Stomach (tissue), 4 donors: ENCODE data around the gene PLPP2.

Source experiments
- CTCF ChIP-seq, 7 experiments: fragments of 450-650 bp in 4 of 7; fragments of 200-600 bp in 3 of 7; sonication (generic) in 3 of 7; IDR thresholded peaks; one replicate each; pipeline ENCODE4 v1.5.1; 2016 to 2019; ENCODE audit warnings: antibody characterized with exemption in 7 of 7, control low read depth in 2 of 7, mild to moderate bottlenecking in 1 of 7
- EP300 ChIP-seq: sonication (generic); formaldehyde crosslinking; IDR thresholded peaks from one replicate; pipeline ENCODE4 v1.6.1; 2017; ENCODE audit warnings: antibody characterized with exemption
- POLR2A ChIP-seq, 4 donors: fragments of 450-650 bp; IDR thresholded peaks; one replicate each; pipeline ENCODE4 v1.6.1; 2016; ENCODE audit warnings: antibody characterized with exemption in 4 of 4, control low read depth in 2 of 4, mild to moderate bottlenecking in 1 of 4, moderate library complexity in 1 of 4
- POLR2AphosphoS5 ChIP-seq, 3 donors: sonication (generic); formaldehyde crosslinking; IDR thresholded peaks; one replicate each; pipeline ENCODE4 v1.6.1; 2016; ENCODE audit warnings: antibody characterized with exemption in 3 of 3

DNA sequence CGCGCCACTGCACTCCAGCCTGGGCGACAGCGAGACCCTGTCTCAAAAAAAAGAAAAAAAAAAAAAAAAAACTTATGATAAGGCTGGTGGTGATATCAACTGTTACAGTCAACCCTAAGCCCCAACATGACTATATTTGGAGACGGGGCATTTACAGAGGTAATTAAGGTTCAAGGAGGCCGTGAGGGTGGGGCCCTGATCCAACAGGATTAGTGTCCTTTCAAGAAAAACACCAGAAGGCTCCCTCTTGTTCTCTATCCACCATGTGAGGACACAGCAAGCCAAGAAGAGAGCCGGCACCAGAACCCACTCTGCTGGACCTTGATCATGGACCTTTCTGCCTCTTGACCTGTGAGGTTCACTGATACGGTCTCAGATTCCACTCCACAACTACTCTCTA lies 39.3 kb upstream of the PLPP2 start:
- TF ChIP-seq EP300 = no peak
- no peak for TF ChIP-seq POLR2A (IDR thresholded peaks at IDR 0.05)
- TF ChIP-seq CTCF (IDR thresholded peaks at IDR 0.05) = no peak
- TF ChIP-seq POLR2AphosphoS5 (IDR thresholded peaks at IDR 0.05) = no peak
